Measurements from ENCODE around the gene LCN2.

The LCN2 gene

DNA sequence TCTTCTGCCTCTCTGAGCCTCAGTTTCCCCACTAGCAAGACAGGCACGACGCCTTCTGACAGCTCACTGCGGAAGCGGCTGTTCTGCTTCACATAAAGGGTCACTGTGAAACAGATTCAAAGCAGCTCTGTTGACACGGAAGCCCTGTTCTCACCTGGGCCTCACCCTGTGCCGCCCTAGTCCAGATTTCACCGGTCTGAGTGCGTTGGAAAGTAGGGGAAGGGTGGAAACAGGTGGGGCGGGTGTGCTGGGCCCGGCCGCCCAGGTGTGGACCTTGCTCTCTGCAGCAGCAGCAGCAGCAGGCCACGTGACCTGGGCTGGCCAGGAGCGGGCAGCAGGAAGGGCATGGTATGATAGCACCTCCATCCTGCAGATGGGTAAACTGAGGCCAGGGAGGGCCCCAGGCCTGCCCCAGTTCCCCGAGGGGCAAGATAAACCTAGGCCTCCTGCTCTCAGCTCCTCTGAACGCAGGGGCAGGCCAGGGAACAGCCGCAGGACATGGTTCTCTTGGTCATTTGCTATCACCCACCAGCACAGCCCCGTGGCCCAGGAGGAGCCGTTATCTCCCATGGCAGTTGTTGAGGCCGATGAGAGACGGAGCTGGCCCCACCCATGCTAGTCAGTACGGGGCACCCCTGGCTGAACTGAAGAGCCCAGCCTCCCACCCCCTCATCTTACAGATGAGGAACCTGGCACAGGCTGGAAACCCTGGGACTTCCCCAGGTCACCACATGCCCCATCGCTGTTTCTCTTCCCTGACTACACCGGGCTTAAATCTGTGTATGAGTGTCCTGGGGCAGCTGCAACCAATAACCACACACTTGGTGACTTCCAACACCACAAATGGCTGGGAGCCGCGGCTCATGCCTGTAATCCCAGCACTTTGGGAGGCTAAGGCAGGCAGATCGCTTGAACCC, 33.8 kb upstream of the LCN2 start:
- DNase-seq: no peak

DNA sequence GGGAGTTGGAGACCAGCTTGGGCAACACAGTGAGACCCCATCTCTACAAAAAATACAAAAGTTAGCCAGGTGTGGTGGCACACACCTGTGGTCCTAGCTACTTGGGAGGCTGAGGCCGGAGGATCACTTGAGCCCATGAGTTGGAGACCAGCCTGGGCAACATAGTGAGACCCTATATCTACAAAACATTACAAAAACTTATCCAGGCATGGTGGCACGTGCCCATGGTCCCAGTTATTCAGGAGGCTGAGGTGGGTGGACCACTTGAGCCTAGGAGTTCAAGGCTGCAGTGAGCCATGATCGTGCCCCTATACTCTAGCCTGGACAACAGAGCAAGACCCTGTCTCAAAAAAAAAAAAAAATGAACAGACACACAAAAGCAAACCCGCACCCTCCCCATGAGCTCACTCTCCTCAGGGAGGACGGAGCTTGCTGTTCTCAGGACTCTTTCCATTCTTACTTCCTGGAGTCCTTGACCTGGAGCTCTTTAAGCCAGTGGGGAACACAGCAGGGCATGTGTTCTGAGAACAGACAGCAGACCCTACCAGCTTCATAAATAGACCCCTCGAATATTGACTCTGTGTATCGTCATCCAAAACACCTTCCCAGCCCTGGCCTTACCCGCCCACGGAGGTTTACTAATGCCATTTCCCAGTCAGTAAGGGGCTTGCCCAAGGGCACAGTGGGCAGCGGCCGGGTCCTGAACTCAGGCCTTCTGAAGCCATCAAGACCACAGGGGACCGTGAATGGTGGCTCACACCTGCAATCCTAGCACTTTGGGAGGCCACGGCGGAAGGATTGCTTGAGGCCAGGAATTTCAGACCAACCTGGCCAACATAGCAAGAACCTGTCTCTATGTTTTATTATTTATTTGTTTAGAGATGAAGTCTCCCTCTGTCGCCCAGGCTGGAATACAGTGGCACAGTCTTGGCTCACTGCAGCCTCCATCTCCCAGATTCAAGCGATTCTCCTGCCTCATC, 32.9 kb upstream of the LCN2 start:
- no peak for DNase-seq

DNA sequence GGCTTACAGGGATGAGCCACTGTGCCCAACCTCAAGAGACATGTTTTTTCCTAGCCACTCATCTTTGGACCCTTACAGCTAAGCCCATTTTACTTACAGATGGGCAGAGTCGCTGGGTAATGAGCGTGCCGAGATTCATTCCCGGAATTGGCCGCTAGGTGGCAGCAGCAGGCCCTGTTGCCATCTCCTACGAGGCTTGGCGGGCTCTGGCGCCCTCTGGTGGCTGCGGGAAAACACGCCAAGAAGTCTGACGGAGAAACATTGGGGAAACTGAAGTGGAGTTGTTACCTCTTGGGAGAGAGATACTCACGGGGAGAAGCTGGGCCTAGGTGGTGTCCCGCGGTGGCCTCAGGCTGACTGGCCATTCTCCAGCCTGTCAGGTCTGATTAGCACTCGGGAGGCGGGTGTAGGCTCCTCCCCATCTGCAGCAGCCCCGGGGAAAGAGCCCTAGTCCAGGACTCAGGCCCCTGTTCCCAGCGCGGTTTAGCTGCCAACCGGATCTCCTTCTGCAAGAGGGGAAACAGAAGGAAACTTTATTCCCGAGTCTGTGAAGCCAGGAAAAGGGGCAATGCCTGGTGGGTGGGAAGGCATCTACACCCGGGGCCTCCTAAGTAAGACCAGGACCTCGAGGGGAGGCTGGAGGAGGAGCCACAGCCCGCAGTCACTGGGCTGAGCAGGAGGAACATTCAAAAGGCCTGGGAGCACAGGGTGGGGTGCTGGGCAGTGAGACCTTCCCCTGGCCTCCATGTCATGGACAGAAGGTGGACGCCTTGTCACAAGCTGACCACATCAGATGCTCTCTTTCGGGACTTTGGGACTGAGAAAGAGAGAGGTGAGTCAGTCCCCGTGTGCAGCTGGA, 31.4 kb upstream of the LCN2 start:
- peak; percentile 66 for DNase-seq

DNA sequence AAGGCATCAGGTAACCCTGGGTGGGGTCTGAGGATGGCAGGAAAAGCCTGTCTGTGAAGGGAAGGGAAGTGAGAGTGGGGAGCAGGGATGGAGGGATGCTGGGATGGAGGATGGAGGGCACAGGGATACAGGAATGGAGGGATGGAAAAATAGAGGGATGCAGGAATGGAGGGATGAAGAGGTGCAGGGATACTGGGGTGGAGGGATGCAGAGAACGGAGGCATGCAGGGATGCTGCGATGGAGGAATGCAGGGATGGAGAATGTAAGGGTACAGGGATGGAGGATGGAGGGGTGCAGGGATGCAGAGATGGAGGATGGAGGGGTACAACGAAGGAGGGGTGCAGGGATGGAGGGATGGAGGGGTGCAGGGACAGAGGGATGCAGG, 30.8 kb upstream of the LCN2 start:
- DNase-seq: no peak

DNA sequence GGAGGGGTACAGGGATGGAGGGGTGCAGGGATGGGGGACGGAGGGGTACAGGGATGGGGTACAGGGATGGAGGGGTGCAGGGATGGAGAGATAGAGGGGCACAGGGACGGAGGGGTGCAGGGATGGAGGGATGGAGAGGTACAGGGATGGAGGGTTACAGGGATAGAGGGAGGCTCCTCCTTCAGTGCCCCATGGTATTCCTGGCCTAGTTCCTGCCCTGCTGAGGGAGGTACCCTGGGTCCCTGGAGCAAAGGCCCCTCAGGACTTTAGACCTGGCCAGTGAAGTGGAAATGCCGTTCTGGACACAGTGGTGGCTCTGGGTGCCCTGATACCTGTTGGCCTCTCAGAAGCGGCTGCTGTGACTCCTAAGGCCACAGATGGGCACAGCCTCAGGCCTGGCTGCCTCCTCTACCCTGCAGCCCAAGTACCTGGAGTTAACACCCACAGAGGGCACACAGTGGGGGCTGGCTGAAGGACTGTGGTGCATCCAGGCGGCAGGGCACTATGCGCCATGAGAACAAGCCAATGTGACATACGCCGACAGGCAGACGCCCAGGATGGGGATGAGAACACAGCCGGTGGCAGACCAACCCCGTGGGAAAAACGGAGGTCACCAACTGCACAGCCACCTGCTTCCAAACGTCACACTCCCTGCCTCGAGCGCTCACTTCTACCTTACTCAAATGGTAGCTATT, 30.1 kb upstream of the LCN2 start:
- no peak for DNase-seq

DNA sequence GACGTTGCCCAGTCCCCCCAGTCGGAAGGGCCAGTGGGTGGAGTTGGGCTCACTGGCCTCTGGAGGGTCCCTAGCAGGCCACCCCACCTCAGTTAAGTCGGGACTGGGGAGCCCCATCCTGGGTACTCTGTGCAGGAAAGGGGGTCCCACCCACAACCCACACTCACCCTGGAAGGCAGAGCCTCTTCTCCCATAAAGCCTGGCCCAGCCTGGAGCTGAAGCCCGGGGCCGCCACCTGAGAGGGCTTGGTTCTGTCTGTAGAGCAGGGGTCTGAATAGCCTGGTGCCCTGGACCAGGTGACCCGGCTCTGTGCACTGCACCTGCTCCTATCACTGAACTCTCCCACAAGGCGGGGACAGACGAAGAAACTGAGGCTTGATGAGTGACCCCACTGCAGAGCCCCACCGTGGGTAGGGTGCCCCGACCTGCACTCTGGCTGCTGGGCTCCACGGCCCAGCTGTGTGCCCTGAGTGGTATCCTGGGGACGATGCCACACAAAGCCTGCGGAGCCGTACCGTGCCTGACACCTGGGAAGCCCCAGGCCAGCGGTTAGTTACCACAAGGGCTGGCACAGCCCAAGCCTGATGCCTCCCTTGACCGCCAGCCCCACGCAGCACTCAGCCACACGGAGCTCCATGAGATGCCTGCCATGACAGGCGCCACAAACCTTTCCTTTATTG, 29.1 kb upstream of the LCN2 start:
- DNase-seq: no peak

DNA sequence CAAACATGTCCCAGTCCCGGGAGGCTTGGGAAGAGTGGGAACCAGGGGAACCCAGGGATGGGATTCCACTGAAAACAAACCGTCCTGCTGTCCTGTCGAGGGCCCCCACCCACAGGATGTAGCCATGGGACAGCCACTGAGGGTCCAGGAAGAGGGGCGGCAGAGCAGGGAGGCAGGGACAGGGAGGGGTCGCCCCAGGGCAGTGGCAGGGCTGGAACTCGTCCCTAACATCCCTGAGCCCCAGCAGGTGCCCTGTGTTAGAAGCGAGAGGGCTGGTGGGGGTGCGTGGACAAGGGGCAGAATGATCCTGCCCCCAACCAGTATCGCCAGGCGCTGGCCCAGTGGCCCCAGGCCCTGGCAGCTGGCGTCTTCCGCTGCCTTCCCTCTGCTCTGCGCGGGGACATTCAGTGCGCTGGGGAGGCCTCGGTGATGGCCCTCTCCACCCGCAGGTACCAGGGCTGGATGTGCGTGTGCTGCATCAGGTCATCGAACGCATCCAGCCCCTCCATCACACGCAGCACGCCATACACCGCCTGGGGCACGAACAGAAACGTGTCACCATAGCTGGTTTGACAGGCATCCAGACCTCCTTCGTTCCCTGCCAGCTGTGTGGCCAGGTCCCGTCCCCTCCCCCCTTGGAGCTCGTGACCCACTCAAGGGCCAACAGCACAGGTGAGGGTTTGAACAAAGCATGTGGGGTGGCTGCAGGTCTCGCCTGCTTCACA, 28.4 kb upstream of the LCN2 start:
- DNase-seq: no peak

DNA sequence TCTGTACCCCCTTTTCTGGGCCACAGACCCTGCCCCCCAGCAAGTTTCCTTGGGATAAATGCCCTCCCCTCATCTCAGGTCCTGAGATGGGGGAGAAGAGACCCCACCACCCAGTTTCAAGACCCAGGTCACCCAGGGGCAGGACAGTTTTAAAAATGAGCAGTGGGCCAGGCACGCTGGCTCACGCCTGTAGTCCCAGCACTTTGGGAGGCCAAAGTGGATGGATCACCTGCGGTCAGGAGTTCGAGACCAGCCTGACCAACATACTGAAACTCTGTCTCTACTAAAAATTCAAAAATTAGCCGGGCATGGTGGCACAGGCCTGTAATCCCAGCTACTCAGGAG, 27.8 kb upstream of the LCN2 start:
- no peak for DNase-seq

DNA sequence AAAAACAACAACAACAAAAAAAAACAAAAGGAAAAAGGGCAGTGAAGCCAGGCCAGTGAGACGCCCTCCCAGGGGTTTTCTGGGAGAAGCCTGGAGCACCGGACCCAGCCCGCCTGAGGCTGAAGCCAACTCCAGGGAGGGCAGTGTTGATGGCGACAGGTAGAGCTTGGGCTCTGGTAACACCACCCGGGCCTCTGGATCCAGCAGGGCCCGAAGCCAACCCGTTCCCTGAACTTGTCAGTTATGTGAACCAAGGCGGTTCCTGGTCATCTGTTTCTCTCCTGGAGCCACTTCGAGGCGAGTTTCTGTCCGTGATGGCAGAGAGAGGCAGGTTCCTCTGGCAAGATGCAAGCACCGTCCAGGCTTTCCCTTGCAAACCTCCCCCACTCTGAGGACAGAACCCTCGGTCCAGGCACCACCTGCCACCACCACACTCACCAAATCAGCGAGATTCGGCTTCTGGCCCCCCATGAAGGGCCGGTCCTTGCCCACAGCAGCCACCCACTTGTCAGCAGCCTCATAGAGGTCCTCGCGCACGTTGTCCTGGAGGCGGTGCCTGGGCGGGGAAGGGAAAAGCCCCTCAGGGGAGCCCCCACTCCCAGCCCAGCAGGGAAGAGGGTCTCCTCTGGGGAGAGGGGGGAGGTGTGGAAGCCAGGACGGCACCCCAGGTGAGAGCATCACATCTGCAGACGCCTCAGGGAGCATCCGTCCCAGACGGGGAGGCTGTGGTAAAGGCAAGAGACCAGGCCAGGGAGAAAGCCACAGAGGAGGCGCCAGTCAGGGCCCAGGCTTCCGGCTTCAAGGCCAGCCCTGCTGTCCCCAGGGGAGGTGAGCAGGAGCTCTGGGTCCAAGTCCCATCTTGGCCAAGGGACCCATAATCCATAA, 27.1 kb upstream of the LCN2 start:
- DNase-seq: no peak

DNA sequence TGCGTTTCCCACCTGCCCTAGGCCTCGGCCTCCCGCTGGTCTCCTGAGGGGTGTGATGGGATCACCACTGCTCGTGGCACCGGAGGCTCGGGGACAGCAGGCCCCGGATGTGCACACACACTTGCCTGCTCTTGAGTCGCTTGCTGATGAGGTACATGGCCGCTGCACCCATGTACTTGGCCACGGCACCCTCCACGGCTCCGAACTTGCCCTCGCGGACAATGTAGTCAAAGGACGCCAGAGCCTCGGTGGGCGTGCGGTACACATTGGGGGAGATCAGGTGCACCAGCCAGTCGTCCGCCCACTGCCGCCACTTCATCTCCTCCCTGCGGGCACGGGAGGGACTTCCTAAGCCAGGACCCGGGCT, 26.5 kb upstream of the LCN2 start:
- DNase-seq: no peak

DNA sequence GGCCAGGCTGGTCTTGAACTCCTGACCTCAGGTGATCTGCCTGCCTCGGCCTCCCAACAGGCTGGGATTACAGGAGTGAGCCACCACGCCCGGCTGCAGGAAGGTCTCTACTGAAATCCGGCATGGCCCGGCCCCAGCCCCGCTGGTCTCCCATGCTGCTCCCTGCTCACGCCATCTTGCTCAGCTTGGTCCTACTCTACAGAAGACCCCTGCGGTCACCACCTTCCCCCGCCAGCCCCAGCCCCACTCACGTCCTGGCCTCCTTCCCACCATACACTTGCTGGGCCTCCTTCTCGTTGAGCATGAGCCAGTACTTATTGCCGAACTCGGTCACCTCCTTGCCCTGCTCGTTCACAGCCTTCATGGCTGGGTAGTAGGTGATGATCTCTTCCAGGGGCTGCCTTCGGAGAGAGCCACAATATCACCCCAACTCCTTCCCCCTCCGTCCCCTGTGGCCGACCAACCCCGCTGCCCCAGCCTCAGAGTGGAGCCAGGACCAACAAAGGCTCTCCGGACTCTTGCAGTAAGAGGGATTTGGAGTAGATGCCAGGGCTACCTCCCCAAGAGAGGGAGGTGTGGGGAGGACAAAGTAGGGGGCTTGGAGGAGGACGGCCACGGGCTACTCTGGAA, 25.7 kb upstream of the LCN2 start:
- no peak for DNase-seq

DNA sequence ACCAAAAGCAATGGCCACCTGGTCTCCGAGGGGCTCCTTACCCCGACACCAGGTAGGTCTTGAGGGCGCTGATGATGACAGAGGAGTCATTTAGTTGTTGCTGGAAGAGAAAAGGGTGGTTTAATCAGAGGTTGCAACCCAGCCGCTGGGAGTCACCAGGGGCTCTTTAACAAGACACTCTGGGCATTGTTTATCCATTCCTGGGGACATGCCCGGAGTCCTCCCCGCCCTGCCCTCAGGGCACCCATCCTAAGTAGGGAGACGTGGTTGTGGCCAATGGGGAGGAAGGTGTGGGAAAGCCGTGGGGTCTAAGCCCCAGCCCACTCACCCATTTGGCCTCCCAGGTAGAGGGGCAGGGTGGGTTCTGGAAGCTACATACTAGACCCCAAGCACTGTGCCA, 24.8 kb upstream of the LCN2 start:
- DNase-seq: no peak

DNA sequence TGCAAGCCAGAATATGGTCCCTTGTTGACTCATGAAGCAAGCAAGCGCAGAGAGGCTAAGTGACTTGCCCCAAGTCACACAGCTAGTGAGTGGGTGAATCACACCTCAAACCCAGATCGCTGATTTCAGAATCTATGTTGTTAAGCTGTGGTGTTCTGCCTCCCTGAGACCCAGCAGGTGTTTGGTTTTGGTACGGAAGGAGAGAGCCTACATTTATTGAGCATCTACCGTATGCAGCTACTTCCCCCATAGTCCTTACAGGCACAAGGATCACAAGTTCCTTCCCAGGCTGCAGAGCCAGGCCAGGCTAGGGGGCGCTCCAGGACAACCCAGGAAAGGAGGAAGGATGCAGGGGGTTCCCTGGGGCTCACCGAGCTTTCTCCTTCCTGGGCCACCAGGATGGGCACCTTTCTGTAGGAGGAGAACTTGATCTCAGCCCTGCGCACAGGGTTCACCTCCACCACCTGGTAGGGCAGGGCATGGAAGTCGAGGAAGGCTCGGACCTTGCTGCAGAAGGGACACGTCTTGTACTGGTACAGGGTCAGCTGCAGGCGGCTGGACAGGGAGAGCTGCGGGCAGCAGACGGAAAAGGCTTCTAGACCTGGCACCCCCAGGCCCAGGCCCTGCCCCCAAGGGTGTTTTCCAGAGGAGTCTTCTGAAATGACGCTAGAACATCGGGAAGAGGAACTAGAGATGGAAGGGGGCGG, 24.2 kb upstream of the LCN2 start:
- DNase-seq: no peak

DNA sequence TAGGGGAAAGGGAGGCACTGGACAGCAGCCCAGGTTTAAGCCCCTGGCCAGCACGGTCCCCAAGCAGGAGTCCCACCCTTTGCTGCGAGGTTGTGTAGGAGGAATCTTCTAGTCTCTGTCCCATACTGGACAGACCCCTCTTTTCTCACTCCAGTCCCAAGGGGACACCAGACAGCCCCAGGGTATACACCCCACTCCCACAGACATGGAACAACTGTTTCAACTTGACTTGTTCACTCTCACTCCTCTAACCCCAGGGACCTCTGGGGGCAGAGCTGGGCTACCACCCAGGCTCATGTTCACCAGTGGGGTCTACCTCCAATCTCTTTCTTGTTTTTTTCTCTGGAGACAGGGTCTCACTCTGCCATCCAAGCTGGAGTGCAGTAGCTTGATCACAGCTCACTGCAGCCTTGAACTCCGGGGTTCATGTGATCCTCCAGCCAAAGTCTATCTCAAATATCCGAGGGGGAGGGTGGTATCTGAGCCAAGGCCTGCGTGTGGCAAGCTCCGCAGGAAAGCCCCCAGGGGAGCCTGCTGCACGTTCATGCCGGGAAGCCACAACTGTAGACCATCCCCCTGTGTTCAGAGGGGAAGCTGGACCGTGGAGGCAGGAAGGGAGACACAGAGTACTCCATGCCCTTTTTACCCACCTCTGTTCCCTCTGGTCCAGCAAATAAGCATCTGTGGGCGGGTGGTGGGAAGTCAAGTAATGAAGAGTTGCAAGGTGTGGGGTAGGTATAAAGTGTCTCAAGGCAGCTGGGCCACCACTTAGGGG, 23.5 kb upstream of the LCN2 start:
- no peak for DNase-seq

DNA sequence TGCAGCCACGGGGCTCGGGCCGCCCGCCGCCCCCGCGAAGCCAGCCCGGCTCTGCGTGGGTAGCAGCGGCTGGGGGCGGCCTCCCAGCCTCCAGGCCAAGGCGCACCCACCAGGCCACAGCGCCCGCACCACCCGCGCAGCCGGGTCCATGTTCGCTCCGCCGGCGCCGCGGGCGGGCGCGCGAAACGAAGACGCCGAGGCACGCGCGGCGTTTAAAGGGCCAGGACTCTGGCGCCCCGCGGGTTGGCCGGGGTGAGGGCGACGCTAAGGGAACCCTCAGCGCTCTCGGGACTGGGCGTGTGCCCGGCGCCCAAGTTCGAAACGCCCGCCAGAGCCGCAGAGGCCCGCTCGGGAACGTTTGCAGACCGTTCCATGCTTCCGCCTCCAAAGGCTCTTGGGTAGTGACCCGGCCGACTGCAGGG, 21.7 kb upstream of the LCN2 start, which contains the start of gene PTGES2:
PTGES2 (minus strand) TSS at position 162 of the 422 bp plus-strand sequence; CDS start at position 150, 12 bp downstream.
- DNase-seq: no peak

DNA sequence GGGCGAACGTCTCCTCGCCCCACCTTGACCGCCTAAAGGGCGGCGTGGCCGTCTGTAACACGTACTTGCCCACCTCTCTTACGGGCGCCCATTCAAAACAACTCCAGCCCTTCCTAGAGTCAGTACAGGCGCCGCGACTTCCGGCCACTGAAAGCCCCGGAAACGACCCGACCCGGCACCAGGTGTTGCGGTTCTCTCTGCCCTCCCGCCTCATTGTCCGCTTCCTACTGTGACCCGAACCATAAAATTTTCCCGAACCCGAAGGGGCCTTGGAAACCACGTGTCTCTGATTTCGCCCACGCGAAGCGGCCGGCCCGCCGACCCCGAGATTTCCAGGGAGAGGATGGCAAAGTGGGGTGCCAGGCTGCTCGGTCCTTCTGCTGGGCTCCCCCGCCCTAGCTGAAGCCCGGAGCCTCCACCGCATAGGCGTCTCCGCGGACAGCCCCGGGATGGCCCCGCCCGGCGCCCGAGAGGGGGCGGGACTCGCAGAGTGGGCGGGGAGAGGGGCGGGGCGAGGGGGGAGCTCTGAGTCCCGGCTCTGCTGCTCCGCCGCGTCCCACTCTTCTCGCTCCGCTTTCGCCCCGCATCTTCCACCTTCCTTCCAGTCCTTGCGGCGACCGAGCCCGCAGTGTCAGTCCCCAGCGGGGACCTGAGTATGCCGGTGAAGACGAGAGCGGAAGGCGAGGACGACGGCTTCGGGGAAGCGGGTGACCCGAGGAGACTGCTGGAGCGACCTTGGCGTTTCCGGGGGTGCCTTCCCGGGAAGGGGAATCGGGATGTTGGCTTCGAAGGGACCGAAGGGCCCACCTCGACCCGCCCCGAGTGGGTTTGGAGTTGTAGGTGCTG, 21.0 kb upstream of the LCN2 start:
- peak; percentile 78 for DNase-seq

Data from NCI-H1417 treated with DMSO at 0.1 percent for 48 hours (cell line).